Measurements from ENCODE around the gene FOXF2. TPM values are rescaled to one million over a fixed set of nuclear protein-coding genes. Genes with fewer than 3 reads are reported as not detected.

FOXF2 gene
- total and polyA plus RNA-seq, 10 of the 15 experiments (the other 5 are each of a cell fraction or from before 2014, with no cell fraction given) = not detected

DNA sequence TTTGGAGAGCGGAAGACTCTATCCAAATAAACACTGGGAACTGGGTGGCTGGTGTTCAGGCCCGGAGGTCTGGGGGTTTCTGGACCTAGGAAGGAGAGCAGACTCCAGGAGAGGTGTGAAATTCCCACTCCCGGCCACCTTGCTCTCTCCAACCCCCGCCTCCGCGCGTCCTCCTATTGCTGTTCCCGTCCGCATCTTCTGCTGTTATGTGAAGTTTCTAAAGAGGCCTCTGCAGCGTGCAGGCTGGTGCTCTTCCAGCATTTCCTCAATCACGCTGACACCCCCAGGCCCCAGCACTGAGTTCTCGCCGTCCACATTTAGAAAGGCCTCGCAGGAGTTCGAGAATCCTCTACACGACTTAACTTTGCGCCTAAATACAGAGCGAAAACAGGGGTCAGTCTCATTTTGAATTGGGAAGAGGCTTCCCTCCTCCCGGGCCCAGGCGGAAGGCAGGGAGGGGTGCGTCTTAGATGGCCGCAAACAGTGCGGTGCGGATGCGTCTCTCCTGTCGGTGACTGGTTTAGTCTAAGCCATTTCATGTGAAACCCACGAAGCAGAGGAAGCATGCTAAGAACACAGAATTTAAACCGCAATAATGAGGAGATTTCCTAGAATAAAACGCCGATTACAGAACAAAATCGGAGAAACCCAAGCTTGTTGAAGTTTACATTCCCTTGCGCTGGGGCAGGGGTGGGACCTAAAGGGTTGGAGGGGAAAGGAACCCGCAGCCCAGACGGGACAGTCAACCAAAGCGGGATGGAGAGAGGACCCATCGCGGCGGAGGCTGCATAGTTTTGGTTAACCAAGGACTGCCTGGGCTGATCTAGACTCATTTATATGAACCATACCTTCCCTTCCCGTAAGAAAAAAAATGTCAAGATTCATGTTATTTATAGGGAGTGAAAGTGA, 4.0 kb upstream of the FOXF2 start:
- Histone ChIP-seq H3K9ac (ENCODE audit: control insufficient read depth, insufficient read depth, low read length) (no peak overlapping the region), H4K20me1 (ENCODE audit: control insufficient read depth, insufficient read depth) (no peaks in the 10 kb centered on the region; the same call in 1 of the 2 replicates), H3K4me2 (ENCODE audit: control insufficient read depth, insufficient read depth) (no peak overlapping the region), H2AFZ (ENCODE audit: control insufficient read depth, low read depth, low read length) (no peak overlapping the region), H3K9me3 (replicated peaks; ENCODE audit: control insufficient read depth, insufficient read depth, low read length) (no peaks in the 10 kb centered on the region; the same call in 2 of the 3 replicates), H3K4me1 (ENCODE audit: control insufficient read depth, insufficient read depth, low read length) (no peaks in the 10 kb centered on the region), H3K79me2 (ENCODE audit: control insufficient read depth, insufficient read depth, low read length) (no peaks in the 10 kb centered on the region), H3K36me3 (ENCODE audit: control insufficient read depth in 2 of 2, insufficient read depth in 2 of 2, low read length in 1 of 2) (no peaks in the 10 kb centered on the region), H3K27me3 (replicated peaks in 1 of 2; ENCODE audit: control insufficient read depth in 2 of 2, insufficient read depth in 2 of 2, low read length in 1 of 2) (peaks cover 23 to 30% of the 10 kb centered on the region in 2 experiments), H3K27ac (ENCODE audit: control insufficient read depth, insufficient read depth) (no peak overlapping the region), H3K4me3 (no peak overlapping the region)
- ChIA-PET POLR2A (no interaction called here), SMC1A (ENCODE audit: uncharacterized antibody, unreplicated experiment) (no interaction called here), RAD21 (ENCODE audit: unreplicated experiment) (no interaction called here), CTCF (interaction anchor here (0.9 to 3.0 kb wide), 4 partner anchors 11 to 586 kb away, joined by 4 to 18 read pairs (median 7); no protein-coding TSS in a partner anchor)
- ATAC-seq = no peak
- no peak for FAIRE-seq
- DNase-seq (ENCODE audit: low read depth, low spot score) = no peak
- intact Hi-C loops (cut with micrococcal nuclease; ENCODE audit: unreplicated experiment) = no loop called here
- in situ Hi-C loops (cut with MboI) = no loop called here
- 51% methylated on average over 39 of the region's 39 CpGs for WGBS (ENCODE audit: insufficient coverage, insufficient replicate concordance, low lambda C conversion rate, missing lambda C conversion rate)
- no TSS peak for BruUV-seq (replicated peaks)
- TF ChIP-seq MEF2B (IDR thresholded peaks at IDR 0.05; ENCODE audit: partially characterized antibody, poor library complexity, severe bottlenecking) (no peak), ZBED1 (IDR thresholded peaks at IDR 0.05; ENCODE audit: borderline replicate concordance) (no peak), ZZZ3 (IDR thresholded peaks at IDR 0.05; ENCODE audit: control insufficient read depth, insufficient read length, low read depth) (no peak)

DNA sequence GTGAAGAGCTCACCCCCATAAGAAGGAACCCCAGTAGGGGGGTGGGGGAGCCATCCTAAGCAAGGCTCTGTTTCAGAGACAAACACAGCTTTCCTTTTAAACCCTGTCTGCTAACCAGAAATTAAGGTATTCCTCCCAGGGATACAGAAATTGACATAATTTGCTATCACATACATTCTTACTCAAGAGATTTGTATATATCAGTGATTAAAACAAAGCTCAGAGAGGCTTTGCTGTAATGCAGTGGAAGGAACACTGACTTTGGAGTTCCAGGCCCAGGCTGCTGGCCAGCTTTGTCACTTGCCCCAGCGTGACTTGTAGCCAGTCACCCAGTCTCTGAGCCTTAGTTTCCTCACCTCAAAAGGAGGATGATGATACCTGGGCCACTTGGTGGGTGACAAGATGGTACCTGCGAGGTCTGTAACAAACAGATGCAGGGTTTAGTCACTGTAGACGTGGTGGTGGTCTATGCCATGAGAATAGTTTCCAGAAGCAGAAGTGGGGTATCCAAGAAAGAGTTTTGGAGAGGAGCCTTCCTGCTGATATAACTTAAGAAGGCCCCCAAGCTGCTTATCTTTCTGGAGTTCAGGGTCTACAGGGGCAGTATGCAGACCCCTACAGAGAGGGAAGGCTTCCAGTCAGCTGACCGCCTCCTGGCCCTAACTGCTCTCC, 3.2 kb upstream of the FOXF2 start:
- Histone ChIP-seq H3K27me3 (replicated peaks in 1 of 2; ENCODE audit: control insufficient read depth in 2 of 2, insufficient read depth in 2 of 2, low read length in 1 of 2) (peaks cover 25% of the 10 kb centered on the region in 2 experiments), H2AFZ (ENCODE audit: control insufficient read depth, low read depth, low read length) (no peak overlapping the region), H3K9ac (ENCODE audit: control insufficient read depth, insufficient read depth, low read length) (no peak overlapping the region), H4K20me1 (ENCODE audit: control insufficient read depth, insufficient read depth) (no peaks in the 10 kb centered on the region), H3K36me3 (ENCODE audit: control insufficient read depth in 2 of 2, insufficient read depth in 2 of 2, low read length in 1 of 2) (no peaks in the 10 kb centered on the region), H3K4me3 (no peak overlapping the region), H3K4me2 (ENCODE audit: control insufficient read depth, insufficient read depth) (no peak overlapping the region), H3K4me1 (ENCODE audit: control insufficient read depth, insufficient read depth, low read length) (no peaks in the 10 kb centered on the region), H3K9me3 (replicated peaks; ENCODE audit: control insufficient read depth, insufficient read depth, low read length) (no peaks in the 10 kb centered on the region; the same call in 2 of the 3 replicates), H3K79me2 (ENCODE audit: control insufficient read depth, insufficient read depth, low read length) (no peaks in the 10 kb centered on the region), H3K27ac (ENCODE audit: control insufficient read depth, insufficient read depth) (no peak overlapping the region)
- ChIA-PET POLR2A (no interaction called here), CTCF (interaction anchor here (0.7 to 3.0 kb wide), 5 partner anchors 11 to 793 kb away, joined by 3 to 18 read pairs (median 7); no protein-coding TSS in a partner anchor), SMC1A (ENCODE audit: uncharacterized antibody, unreplicated experiment) (interaction anchor here (1.7 kb wide), 1 partner anchor 12 kb away, joined by 4 read pairs; no protein-coding TSS in a partner anchor), RAD21 (ENCODE audit: unreplicated experiment) (interaction anchor here (1.3 kb wide), 1 partner anchor 11 kb away, joined by 3 read pairs; no protein-coding TSS in a partner anchor)
- intact Hi-C loops (cut with micrococcal nuclease; ENCODE audit: unreplicated experiment) = no loop called here
- DNase-seq (ENCODE audit: low read depth, low spot score) (no peak), ATAC-seq (no peak), FAIRE-seq (no peak)
- 13% methylated on average over 4 of the region's 4 CpGs for WGBS (ENCODE audit: insufficient coverage, insufficient replicate concordance, low lambda C conversion rate, missing lambda C conversion rate)
- in situ Hi-C loops (cut with MboI) = no loop called here
- no TSS peak for BruUV-seq (replicated peaks)
- TF ChIP-seq ZNF384 (IDR thresholded peaks at IDR 0.05; ENCODE audit: borderline replicate concordance, low read depth, low read length) (no peak), NFIC (IDR thresholded peaks at IDR 0.05; ENCODE audit: low read depth, low read length) (no peak)
- TF ChIP-seq, protein P1, sequence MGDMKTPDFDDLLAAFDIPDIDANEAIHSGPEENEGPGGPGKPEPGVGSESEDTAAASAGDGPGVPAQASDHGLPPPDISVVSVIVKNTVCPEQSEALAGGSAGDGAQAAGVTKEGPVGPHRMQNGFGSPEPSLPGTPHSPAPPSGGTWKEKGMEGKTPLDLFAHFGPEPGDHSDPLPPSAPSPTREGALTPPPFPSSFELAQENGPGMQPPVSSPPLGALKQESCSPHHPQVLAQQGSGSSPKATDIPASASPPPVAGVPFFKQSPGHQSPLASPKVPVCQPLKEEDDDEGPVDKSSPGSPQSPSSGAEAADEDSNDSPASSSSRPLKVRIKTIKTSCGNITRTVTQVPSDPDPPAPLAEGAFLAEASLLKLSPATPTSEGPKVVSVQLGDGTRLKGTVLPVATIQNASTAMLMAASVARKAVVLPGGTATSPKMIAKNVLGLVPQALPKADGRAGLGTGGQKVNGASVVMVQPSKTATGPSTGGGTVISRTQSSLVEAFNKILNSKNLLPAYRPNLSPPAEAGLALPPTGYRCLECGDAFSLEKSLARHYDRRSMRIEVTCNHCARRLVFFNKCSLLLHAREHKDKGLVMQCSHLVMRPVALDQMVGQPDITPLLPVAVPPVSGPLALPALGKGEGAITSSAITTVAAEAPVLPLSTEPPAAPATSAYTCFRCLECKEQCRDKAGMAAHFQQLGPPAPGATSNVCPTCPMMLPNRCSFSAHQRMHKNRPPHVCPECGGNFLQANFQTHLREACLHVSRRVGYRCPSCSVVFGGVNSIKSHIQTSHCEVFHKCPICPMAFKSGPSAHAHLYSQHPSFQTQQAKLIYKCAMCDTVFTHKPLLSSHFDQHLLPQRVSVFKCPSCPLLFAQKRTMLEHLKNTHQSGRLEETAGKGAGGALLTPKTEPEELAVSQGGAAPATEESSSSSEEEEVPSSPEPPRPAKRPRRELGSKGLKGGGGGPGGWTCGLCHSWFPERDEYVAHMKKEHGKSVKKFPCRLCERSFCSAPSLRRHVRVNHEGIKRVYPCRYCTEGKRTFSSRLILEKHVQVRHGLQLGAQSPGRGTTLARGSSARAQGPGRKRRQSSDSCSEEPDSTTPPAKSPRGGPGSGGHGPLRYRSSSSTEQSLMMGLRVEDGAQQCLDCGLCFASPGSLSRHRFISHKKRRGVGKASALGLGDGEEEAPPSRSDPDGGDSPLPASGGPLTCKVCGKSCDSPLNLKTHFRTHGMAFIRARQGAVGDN (IDR thresholded peaks at IDR 0.05) = no peak
